HepG2 (cell line): Measurements from ENCODE around the gene ABCC9. TPM values are rescaled to one million over a fixed set of nuclear protein-coding genes. Genes with fewer than 3 reads are reported as not detected.

ENCODE experiments used
- ATAC-seq: fragments of 200-7000 bp; cut with Tn5 transposase; 3 replicates; pipeline ENCODE4 v1.9.1; 2020; ENCODE audit warnings: mild to moderate bottlenecking, moderate library complexity
- BruUV-seq: library from RNA; stranded (reverse); fragments of 400-500 nt; replicated peaks from 2 replicates; lab custom pipeline; 2021; lab: Mats Ljungman, UMichigan
- CTCF ChIA-PET: fragments of 300-600 bp; formaldehyde crosslinking; extraction: SDS; loops from one replicate; lab custom pipeline; 2021; ENCODE audit warnings: low total read pairs, inconsistent platforms, low intra/inter-chr PET ratio; lab: Yijun Ruan, JAX
- POLR2A ChIA-PET: fragments of 350-600 bp; sonication (Branson Sonifier 250); formaldehyde crosslinking; loops from one replicate; lab custom pipeline; 2020; ENCODE audit warnings: antibody characterized with exemption, inconsistent platforms; lab: Yijun Ruan, JAX
- DNase-seq: peaks from one replicate; pipeline ENCODE4 v3.0.0-alpha.2; 2015; ENCODE audit warnings: low spot score
- FAIRE-seq: peaks from 3 replicates; lab custom pipeline; 2011; peaks lifted over from hg19 to GRCh38; lab: Jason Lieb, UNC
- H2AFZ ChIP-seq: one replicate; pipeline ENCODE4 v1.6.1; 2011; ENCODE audit warnings: low read length, inconsistent platforms
- H3K27ac ChIP-seq: fragments of 300-600 bp; 3 replicates; pipeline ENCODE4 v1.8.0; 2011; ENCODE audit warnings: mixed run types, mild to moderate bottlenecking, mixed read lengths, low read length, inconsistent platforms; ENCODE audit not compliant: insufficient read depth; ENCODE audit errors: extremely low read length
- H3K27me3 ChIP-seq, 2 experiments: fragments of 200-600 bp in 1 of 2; 2 replicates in 1 of 2; 3 replicates in 1 of 2; pipeline versions ENCODE4 v1.6.0 to v1.8.0; 2011; ENCODE audit warnings: low read length in 2 of 2, mild to moderate bottlenecking in 2 of 2, moderate library complexity in 2 of 2, inconsistent platforms in 1 of 2; ENCODE audit not compliant: insufficient read depth in 2 of 2, control insufficient read depth in 1 of 2
- H3K36me3 ChIP-seq, 2 experiments: fragments of 200-600 bp in 1 of 2; replicated peaks in 1 of 2; 2 replicates in 1 of 2; 3 replicates in 1 of 2; pipeline versions ENCODE4 v1.5.1 to v1.8.0; 2011; ENCODE audit warnings: low read length in 2 of 2, inconsistent platforms in 1 of 2; ENCODE audit not compliant: insufficient read depth in 2 of 2, control insufficient read depth in 1 of 2
- H3K4me1 ChIP-seq: 2 replicates; pipeline ENCODE4 v1.5.1; 2012; ENCODE audit warnings: low read length, inconsistent platforms; ENCODE audit not compliant: insufficient read depth
- H3K4me2 ChIP-seq: 2 replicates; pipeline ENCODE4 v1.6.0; 2011; ENCODE audit warnings: low read depth, low read length, inconsistent platforms
- H3K4me3 ChIP-seq, 3 experiments: fragments of 200-600 bp in 1 of 3; sonication (generic), shearing (Covaris generic) in 1 of 3; replicated peaks in 1 of 3; 2 replicates each; pipeline ENCODE4 v1.5.1; 2011 to 2016; ENCODE audit warnings: low read length in 3 of 3, inconsistent platforms in 2 of 3, low read depth in 2 of 3, mild to moderate bottlenecking in 2 of 3, control low read depth in 1 of 3, mixed read lengths in 1 of 3; ENCODE audit not compliant: insufficient read depth in 1 of 3
- H3K79me2 ChIP-seq: one replicate; pipeline ENCODE4 v1.6.1; 2011; ENCODE audit warnings: low read length, inconsistent platforms; ENCODE audit not compliant: insufficient read depth
- H3K9ac ChIP-seq: 2 replicates; pipeline ENCODE4 v1.6.0; 2011; ENCODE audit warnings: mild to moderate bottlenecking, low read depth, low read length, inconsistent platforms; ENCODE audit not compliant: insufficient read depth
- H3K9me3 ChIP-seq: 2 replicates; pipeline ENCODE4 v1.5.1; 2012; ENCODE audit warnings: mild to moderate bottlenecking, low read length
- H4K20me1 ChIP-seq: 2 replicates; pipeline ENCODE4 v1.6.0; 2011; ENCODE audit warnings: inconsistent platforms, mild to moderate bottlenecking, low read length, moderate library complexity; ENCODE audit not compliant: insufficient read depth
- BCLAF1 ChIP-seq: fragments of 450-650 bp; IDR thresholded peaks from 2 replicates; pipeline ENCODE4 v1.6.1; 2017; ENCODE audit warnings: mild to moderate bottlenecking
- CBX1 ChIP-seq: IDR thresholded peaks from one replicate; pipeline ENCODE4 v1.6.1; 2016; ENCODE audit warnings: antibody characterized with exemption, low read depth
- CREB3 ChIP-seq: sonication (generic); formaldehyde crosslinking; IDR thresholded peaks from 2 replicates; pipeline ENCODE4 v1.5.0; 2020; ENCODE audit warnings: missing genetic modification reagents
- FOXP1 ChIP-seq, 2 experiments: fragments of 450-650 bp in 1 of 2; IDR thresholded peaks; 2 replicates each; pipeline ENCODE4 v1.6.1; 2017 to 2018; ENCODE audit warnings: antibody characterized with exemption in 1 of 2
- KLF15 ChIP-seq: sonication (generic); formaldehyde crosslinking; IDR thresholded peaks from 2 replicates; pipeline ENCODE4 v1.8.1; 2023; ENCODE audit warnings: borderline replicate concordance, mild to moderate bottlenecking, inconsistent platforms, missing genetic modification reagents, mixed read lengths
- RBAK ChIP-seq: sonication (generic); formaldehyde crosslinking; IDR thresholded peaks from 2 replicates; pipeline ENCODE4 v1.5.1; 2020; ENCODE audit warnings: mild to moderate bottlenecking, missing genetic modification reagents
- ZNF557 ChIP-seq: sonication (generic); formaldehyde crosslinking; IDR thresholded peaks from 2 replicates; pipeline ENCODE4 v1.4.0; 2020; ENCODE audit warnings: missing genetic modification reagents
- in situ Hi-C: cut with HindIII; loops from 2 replicates; pipeline ENCODE4 v1.10.0; 2017; ENCODE audit warnings: low pct_unique_long_range_greater_than_20kb; ENCODE audit not compliant: extremely low pct_ligation_motif_present
- intact Hi-C: fragments of 100-400 bp; cut with micrococcal nuclease; formaldehyde crosslinking; loops from one replicate; pipeline ENCODE4 v1.10.0; 2022; ENCODE audit not compliant: unreplicated experiment
- polyA plus RNA-seq, 8 experiments: library from polyadenylated mRNA; depleted of rRNA in 3 of 8; stranded (reverse) in 7 of 8; unstranded in 1 of 8; fragments of >200 nt; fragmentation: Illumina TruSeq in 4 of 8; extraction: Trizol in 4 of 8; gene quantifications; 2 replicates each; pipeline versions ENCODE4 v1.2.1 to v1.2.3, GENCODE V29; 2011 to 2016; ENCODE audit warnings: low read depth in 4 of 8, missing spikeins in 1 of 8, mixed read lengths in 1 of 8; ENCODE audit not compliant: insufficient read depth in 1 of 8
- total RNA-seq, 5 experiments: library from RNA; depleted of rRNA; stranded (reverse); fragments of >200 nt; fragmentation: Illumina TruSeq; extraction: Trizol; gene quantifications; 2 replicates each; pipeline ENCODE4 v1.2.3, GENCODE V29; 2016; ENCODE audit warnings: low read depth in 1 of 5

Gene ABCC9
- total and polyA plus RNA-seq, 2 of the 13 experiments (the other 11 are each of a cell fraction or from before 2014, with no cell fraction given) = not detected

GRCh38 chr12:21806255-21806654, 135.0 kb downstream of the ABCC9 start:
- H2AFZ ChIP-seq = no peak overlapping the region
- no peaks in the 10 kb centered on the region for H3K36me3 ChIP-seq
- FAIRE-seq (no peak), ATAC-seq (no peak)
- TF ChIP-seq RBAK (CRISPR knock-in tag) (no peak), KLF15 (CRISPR knock-in tag) (no peak), BCLAF1 (no peak), ZNF557 (CRISPR knock-in tag) (no peak), CREB3 (CRISPR knock-in tag) (no peak), CBX1 (no peak), FOXP1 (IDR thresholded peaks at IDR 0.05) (no peak), FOXP1 (CRISPR knock-in tag; IDR thresholded peaks at IDR 0.05) (no peak)
- TF ChIP-seq, all 625 proteins: peak for 0
- Histone ChIP-seq H3K27me3 (no peaks in the 10 kb centered on the region), H3K4me2 (no peak overlapping the region), H3K4me1 (no peaks in the 10 kb centered on the region), H3K79me2 (no peaks in the 10 kb centered on the region), H3K9me3 (peaks cover 16% of the 10 kb centered on the region; the same call in 1 of the 2 replicates), H3K4me3 (no peak overlapping the region), H4K20me1 (no peaks in the 10 kb centered on the region), H3K9ac (no peak overlapping the region), H3K27ac (no peak overlapping the region)
- BruUV-seq = no TSS peak
- POLR2A ChIA-PET = no interaction called here
- in situ Hi-C loops (no loop called here), intact Hi-C loops (no loop called here)
- no peak for DNase-seq
- CTCF ChIA-PET = no interaction called here
